Fibroblast of lung (primary cell): ENCODE data around the gene TBXA2R. TPM values are rescaled to one million over a fixed set of nuclear protein-coding genes. Genes with fewer than 3 reads are reported as not detected.

ENCODE experiments used
- DNase-seq, 2 donors: peaks; one replicate each; pipeline versions ENCODE4 v3.0.0 to v3.0.0-alpha.2; 2010; ENCODE audit warnings: low read depth in 2 of 2
- H2AFZ ChIP-seq: 2 replicates; pipeline ENCODE4 v1.5.1; 2012; ENCODE audit warnings: low read length, control low read depth, inconsistent platforms
- H3K27ac ChIP-seq: 2 replicates; pipeline ENCODE4 v1.5.1; 2011; ENCODE audit warnings: low read length, control low read depth; ENCODE audit not compliant: insufficient read depth
- H3K27me3 ChIP-seq: 2 replicates; pipeline ENCODE4 v1.5.1; 2011; ENCODE audit warnings: mild to moderate bottlenecking, low read length; ENCODE audit not compliant: control insufficient read depth, insufficient read depth
- H3K36me3 ChIP-seq: 2 replicates; pipeline ENCODE4 v1.5.1; 2011; ENCODE audit warnings: low read length; ENCODE audit not compliant: control insufficient read depth, insufficient read depth
- H3K4me1 ChIP-seq: 2 replicates; pipeline ENCODE4 v1.5.1; 2011; ENCODE audit warnings: low read length; ENCODE audit not compliant: control insufficient read depth, insufficient read depth; ENCODE audit errors: extremely low read depth
- H3K4me2 ChIP-seq: 2 replicates; pipeline ENCODE4 v1.5.1; 2011; ENCODE audit warnings: low read length, control low read depth; ENCODE audit not compliant: insufficient read depth; ENCODE audit errors: extremely low read depth
- H3K4me3 ChIP-seq, 4 experiments: fragments of 200-600 bp in 1 of 4; sonication (generic) in 1 of 4; replicated peaks in 1 of 4; 2 replicates each; pipeline ENCODE4 v1.5.1; 2011 to 2016; ENCODE audit warnings: low read length in 4 of 4, low read depth in 3 of 4, mild to moderate bottlenecking in 3 of 4, control low read depth in 2 of 4, inconsistent platforms in 1 of 4, mixed read lengths in 1 of 4; ENCODE audit not compliant: insufficient read depth in 1 of 4; ENCODE audit errors: control extremely low read depth in 1 of 4
- H3K79me2 ChIP-seq: 2 replicates; pipeline ENCODE4 v1.5.1; 2012; ENCODE audit warnings: mild to moderate bottlenecking, low read length, inconsistent platforms; ENCODE audit not compliant: control insufficient read depth, insufficient read depth
- H3K9ac ChIP-seq: 2 replicates; pipeline ENCODE4 v1.5.1; 2011; ENCODE audit warnings: mild to moderate bottlenecking, low read length, control low read depth; ENCODE audit not compliant: insufficient read depth
- H3K9me3 ChIP-seq: 2 replicates; pipeline ENCODE4 v1.5.1; 2012; ENCODE audit warnings: low read depth, low read length; ENCODE audit not compliant: control insufficient read depth, insufficient read depth
- H4K20me1 ChIP-seq: 2 replicates; pipeline ENCODE4 v1.5.1; 2011; ENCODE audit warnings: low read length; ENCODE audit not compliant: control insufficient read depth, insufficient read depth; ENCODE audit errors: extremely low read depth
- EZH2 ChIP-seq: IDR thresholded peaks from 2 replicates; pipeline ENCODE4 v1.5.1; 2012; ENCODE audit warnings: low read length, control low read depth, mild to moderate bottlenecking; ENCODE audit errors: missing control alignments
- polyA plus RNA-seq, 2 donors: library from polyadenylated mRNA; depleted of rRNA in 1 of 2; stranded (reverse) in 1 of 2; unstranded in 1 of 2; fragments of >200 nt; gene quantifications; 2 replicates each; pipeline ENCODE4 v1.2.1, GENCODE V29; 2011 to 2012; ENCODE audit warnings: missing spikeins in 1 of 2
- total RNA-seq: library from RNA; depleted of rRNA; stranded (reverse); fragments of >200 nt; gene quantifications from 2 replicates; pipeline ENCODE4 v1.2.1, GENCODE V29; 2014
- TF ChIP-seq, protein P1 (sequence below), 2 donors: IDR thresholded peaks in 1 of 2; conservative IDR thresholded peaks in 1 of 2; 1 replicate in 1 of 2; 2 replicates in 1 of 2; pipeline ENCODE4 v1.5.1; 2011 to 2012; ENCODE audit warnings: low read length in 2 of 2, control low read depth in 1 of 2, inconsistent platforms in 1 of 2, low read depth in 1 of 2, mild to moderate bottlenecking in 1 of 2

TBXA2R gene
- total and polyA plus RNA-seq, 2 donors (not counting 1 experiment from before 2014, with no cell fraction given): 1.3 to 1.8 TPM

GRCh38 chr19:3577723-3578344 is 28.8 kb downstream of the TBXA2R start:
- H3K36me3 ChIP-seq: peaks cover 10% of the 10 kb centered on the region
- H3K4me3 ChIP-seq: no peak overlapping the region
- peaks cover 8% of the 10 kb centered on the region for H3K4me1 ChIP-seq
- H3K4me2 ChIP-seq: no peak overlapping the region
- no peak overlapping the region for H3K27ac ChIP-seq
- no peak overlapping the region for H2AFZ ChIP-seq
- no peaks in the 10 kb centered on the region for H4K20me1 ChIP-seq
- H3K79me2 ChIP-seq: no peaks in the 10 kb centered on the region
- no peaks in the 10 kb centered on the region for H3K9me3 ChIP-seq
- no peaks in the 10 kb centered on the region for H3K27me3 ChIP-seq
- DNase-seq: no peak
- TF ChIP-seq, protein P1, sequence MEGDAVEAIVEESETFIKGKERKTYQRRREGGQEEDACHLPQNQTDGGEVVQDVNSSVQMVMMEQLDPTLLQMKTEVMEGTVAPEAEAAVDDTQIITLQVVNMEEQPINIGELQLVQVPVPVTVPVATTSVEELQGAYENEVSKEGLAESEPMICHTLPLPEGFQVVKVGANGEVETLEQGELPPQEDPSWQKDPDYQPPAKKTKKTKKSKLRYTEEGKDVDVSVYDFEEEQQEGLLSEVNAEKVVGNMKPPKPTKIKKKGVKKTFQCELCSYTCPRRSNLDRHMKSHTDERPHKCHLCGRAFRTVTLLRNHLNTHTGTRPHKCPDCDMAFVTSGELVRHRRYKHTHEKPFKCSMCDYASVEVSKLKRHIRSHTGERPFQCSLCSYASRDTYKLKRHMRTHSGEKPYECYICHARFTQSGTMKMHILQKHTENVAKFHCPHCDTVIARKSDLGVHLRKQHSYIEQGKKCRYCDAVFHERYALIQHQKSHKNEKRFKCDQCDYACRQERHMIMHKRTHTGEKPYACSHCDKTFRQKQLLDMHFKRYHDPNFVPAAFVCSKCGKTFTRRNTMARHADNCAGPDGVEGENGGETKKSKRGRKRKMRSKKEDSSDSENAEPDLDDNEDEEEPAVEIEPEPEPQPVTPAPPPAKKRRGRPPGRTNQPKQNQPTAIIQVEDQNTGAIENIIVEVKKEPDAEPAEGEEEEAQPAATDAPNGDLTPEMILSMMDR (conservative IDR thresholded peaks at IDR 0.05 in 1 of 2, IDR thresholded peaks at IDR 0.05 in 1 of 2; ENCODE audit: low read depth in 1 of 2, low read length in 2 of 2): no peak
- no peak for TF ChIP-seq EZH2
- H3K9ac ChIP-seq: no peak overlapping the region

DNA sequence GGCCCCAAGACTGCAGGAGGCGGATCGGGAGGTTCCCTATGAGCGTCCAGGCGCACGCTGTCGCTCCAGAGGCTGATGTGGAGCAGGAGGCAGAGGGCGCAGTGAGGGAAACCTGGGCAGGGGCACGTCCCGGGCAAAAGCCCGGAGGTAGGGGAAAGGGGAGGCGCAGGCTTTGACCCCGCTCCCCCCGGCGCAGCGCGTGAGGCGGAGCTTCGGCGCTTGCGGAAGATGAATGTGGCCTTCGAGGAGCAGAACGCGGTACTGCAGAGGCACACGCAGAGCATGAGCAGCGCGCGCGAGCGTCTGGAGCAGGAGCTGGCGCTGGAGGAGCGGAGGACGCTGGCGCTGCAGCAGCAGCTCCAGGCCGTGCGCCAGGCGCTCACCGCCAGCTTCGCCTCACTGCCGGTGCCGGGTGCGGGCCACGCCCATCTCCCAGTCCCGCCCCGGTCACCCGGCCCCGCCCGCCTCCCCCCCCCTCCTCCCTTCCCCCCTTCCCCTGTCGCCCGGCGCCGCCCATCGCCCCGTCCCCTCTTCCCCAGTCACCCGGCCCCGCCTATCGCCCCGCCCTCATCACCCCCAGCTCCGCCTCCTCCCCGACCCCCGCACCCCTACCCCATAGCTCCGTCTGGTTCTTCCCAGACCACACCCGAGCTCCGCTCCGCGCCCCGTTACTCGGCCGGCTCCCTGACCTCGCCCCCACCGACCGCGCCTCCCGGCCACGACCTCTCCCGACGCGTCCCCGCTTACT is 29.8 kb downstream of the TBXA2R start:
- Histone ChIP-seq H4K20me1 (no peaks in the 10 kb centered on the region), H2AFZ (peak overlapping the region; percentile 13), H3K4me2 (peak overlapping the region; percentile 1), H3K9ac (no peak overlapping the region), H3K27ac (no peak overlapping the region), H3K9me3 (no peaks in the 10 kb centered on the region), H3K27me3 (no peaks in the 10 kb centered on the region), H3K4me1 (peaks cover 8% of the 10 kb centered on the region), H3K36me3 (peaks cover 10% of the 10 kb centered on the region), H3K4me3 (peak overlapping the region in 1 of 4 experiments; percentile 30), H3K79me2 (no peaks in the 10 kb centered on the region)
- TF ChIP-seq, protein P1 (conservative IDR thresholded peaks at IDR 0.05 in 1 of 2, IDR thresholded peaks at IDR 0.05 in 1 of 2; ENCODE audit: low read depth in 1 of 2, low read length in 2 of 2): no peak
- no peak for TF ChIP-seq EZH2
- peak; percentile 71 to 85 for DNase-seq

GRCh38 chr19:3575949-3576673 is 30.6 kb downstream of the TBXA2R start:
- no peak for DNase-seq
- H3K27me3 ChIP-seq: no peaks in the 10 kb centered on the region
- TF ChIP-seq, protein P1 (conservative IDR thresholded peaks at IDR 0.05 in 1 of 2, IDR thresholded peaks at IDR 0.05 in 1 of 2; ENCODE audit: low read depth in 1 of 2, low read length in 2 of 2): no peak
- TF ChIP-seq EZH2: no peak
- peaks cover 10% of the 10 kb centered on the region for H3K36me3 ChIP-seq
- H3K4me3 ChIP-seq: peak overlapping the region in 1 of 4 experiments; percentile 30
- H3K4me1 ChIP-seq: peaks cover 8% of the 10 kb centered on the region
- H2AFZ ChIP-seq: no peak overlapping the region
- no peak overlapping the region for H3K27ac ChIP-seq
- H3K79me2 ChIP-seq: no peaks in the 10 kb centered on the region
- H3K4me2 ChIP-seq: no peak overlapping the region
- no peaks in the 10 kb centered on the region for H3K9me3 ChIP-seq
- H3K9ac ChIP-seq: no peak overlapping the region
- H4K20me1 ChIP-seq: no peaks in the 10 kb centered on the region
